Central memory CD8-positive, alpha-beta T cell (primary cell): ENCODE results near the gene OR52N4.
"Not testable (repeated sequence)": the region's sequence is repeated elsewhere in the genome, so short reads cannot be mapped to it uniquely, and the experiment has no call there.

Experiments used
- ATAC-seq: fragments of 150-1000 bp; cut with Tn5 transposase; replicated peaks from 2 replicates; pipeline ENCODE4 v1.10.0; 2022; ENCODE audit warnings: mild to moderate bottlenecking, moderate FRiP score, moderate number of reproducible peaks; ENCODE audit not compliant: poor library complexity, severe bottlenecking; ENCODE audit errors: extremely low read depth
- DNase-seq, 2 donors: peaks; one replicate each; pipeline ENCODE4 v3.0.0; 2021; ENCODE audit warnings: low spot score in 2 of 2
- H3K27ac Mint-ChIP-seq: one replicate; pipeline ENCODE4 v1.8.0; 2022; ENCODE audit warnings: low read depth, mild to moderate bottlenecking, moderate library complexity, mixed read lengths
- H3K27me3 Mint-ChIP-seq: one replicate; pipeline ENCODE4 v1.8.0; 2022; ENCODE audit warnings: mixed read lengths
- H3K36me3 Mint-ChIP-seq: one replicate; pipeline ENCODE4 v1.8.0; 2022; ENCODE audit warnings: mild to moderate bottlenecking, moderate library complexity, mixed read lengths; ENCODE audit not compliant: insufficient read depth
- H3K4me1 Mint-ChIP-seq: one replicate; pipeline ENCODE4 v1.8.0; 2022; ENCODE audit warnings: mixed read lengths
- H3K4me3 Mint-ChIP-seq: one replicate; pipeline ENCODE4 v1.8.0; 2022; ENCODE audit warnings: mild to moderate bottlenecking, moderate library complexity, mixed read lengths
- H3K9me3 Mint-ChIP-seq: one replicate; pipeline ENCODE4 v1.8.0; 2022; ENCODE audit warnings: mixed read lengths

Gene OR52N4

DNA sequence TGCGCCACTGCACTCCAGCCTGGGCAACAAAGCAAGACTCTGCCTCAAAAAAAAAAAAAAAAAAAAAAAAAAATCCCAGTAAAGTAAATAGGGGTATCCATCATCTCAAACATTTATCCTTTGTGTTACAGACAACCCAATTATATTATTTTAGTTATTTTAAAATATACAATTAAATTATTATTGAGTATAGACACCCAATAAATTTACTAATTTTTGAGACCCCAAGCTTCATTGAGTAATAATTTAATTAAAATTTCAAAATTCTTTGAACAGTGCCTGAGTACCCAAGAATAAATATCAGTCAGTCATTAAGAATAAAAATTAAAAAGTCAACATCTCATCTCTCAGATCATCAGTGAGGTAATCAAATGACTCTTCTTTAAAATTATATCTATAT is at the start of gene OR52N4:
Gene OR52N4, plus strand, starts transcription at position 301 of the 400 bp plus-strand sequence. CDS start 498 bp downstream, outside the sequence.
- no peak for DNase-seq
- no peak within 1 kb of the TSS for H3K4me3 Mint-ChIP-seq
- H3K27ac Mint-ChIP-seq: no peak within 1 kb of the TSS
- ATAC-seq: no peak
- no peaks in the 10 kb centered on the region for H3K9me3 Mint-ChIP-seq
- H3K4me1 Mint-ChIP-seq: no peaks in the 10 kb centered on the region
- H3K27me3 Mint-ChIP-seq: peaks cover 20% of the 10 kb centered on the region
- no peaks in the 10 kb centered on the region for H3K36me3 Mint-ChIP-seq

DNA sequence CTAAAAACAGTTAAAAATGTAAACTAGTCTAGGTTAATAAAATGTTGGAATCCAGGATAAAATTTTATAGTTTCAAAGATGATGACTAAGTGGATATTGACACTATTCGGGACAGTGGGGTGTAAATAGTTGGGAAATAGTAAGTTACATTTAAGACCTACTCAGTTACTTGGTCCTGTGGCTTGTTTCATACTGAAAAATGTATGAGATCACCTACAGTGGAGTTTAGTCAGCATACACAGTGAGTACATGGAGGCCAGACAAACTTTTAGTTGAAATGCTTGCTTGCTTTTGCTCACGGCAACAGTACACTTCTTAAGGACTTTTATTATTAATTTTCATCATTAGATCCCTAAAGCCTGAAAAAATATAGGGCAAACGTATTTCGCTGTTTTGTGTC is 48.4 kb upstream of the OR52N4 start:
- Mint-ChIP-seq H3K4me3 (no peak overlapping the region), H3K4me1 (peaks cover 32% of the 10 kb centered on the region), H3K9me3 (no peaks in the 10 kb centered on the region), H3K36me3 (peaks cover 70% of the 10 kb centered on the region), H3K27ac (peak overlapping the region; percentile 95), H3K27me3 (no peaks in the 10 kb centered on the region)
- DNase-seq (no peak), ATAC-seq (no peak)

DNA sequence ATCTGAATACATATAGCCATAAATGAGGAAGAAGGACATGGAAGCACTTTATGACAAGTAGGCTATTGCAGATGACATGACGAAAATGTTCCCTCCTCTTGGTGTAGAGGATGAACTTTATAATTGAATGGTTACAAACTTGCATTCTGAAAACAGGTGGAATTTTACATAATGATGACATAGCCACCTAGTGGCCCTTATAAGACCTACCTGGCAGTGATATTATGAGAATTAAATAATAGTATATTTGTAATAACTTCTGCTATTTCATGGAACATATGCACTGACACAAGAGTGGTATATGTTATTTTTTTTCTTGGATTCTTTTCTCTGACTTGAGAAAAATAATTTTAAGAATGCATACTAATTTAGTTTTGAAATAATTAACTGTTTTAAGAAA is 41.5 kb upstream of the OR52N4 start:
- no peak for DNase-seq
- Mint-ChIP-seq H3K27me3 (no peaks in the 10 kb centered on the region), H3K27ac (peak overlapping the region; percentile 59), H3K4me3 (no peak overlapping the region), H3K4me1 (peaks cover 3% of the 10 kb centered on the region), H3K36me3 (peaks cover 29% of the 10 kb centered on the region), H3K9me3 (no peaks in the 10 kb centered on the region)
- ATAC-seq: no peak

DNA sequence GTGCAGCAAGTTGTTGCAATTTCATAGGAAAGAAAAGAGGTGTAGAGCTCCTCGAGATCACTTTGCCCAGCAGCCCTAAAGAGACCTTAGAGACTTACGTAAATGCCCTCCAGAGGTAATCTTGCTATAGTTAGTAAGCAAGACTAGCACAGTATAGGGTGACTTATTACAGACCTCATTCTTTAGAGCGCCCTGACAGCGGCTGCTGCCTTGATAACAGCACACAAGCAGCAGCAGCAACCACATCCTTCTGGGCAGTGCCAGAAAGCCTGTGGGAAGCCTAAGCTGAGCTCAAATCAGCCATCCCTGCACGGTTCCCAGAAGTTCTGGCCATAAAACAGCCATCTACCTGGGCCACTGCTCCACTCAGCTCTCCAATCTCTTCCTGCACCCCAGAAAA is 40.3 kb upstream of the OR52N4 start:
- Mint-ChIP-seq H3K27ac (no peak overlapping the region), H3K4me1 (peaks cover 3% of the 10 kb centered on the region), H3K36me3 (peaks cover 19% of the 10 kb centered on the region), H3K4me3 (no peak overlapping the region), H3K9me3 (no peaks in the 10 kb centered on the region), H3K27me3 (no peaks in the 10 kb centered on the region)
- ATAC-seq: no peak
- no peak for DNase-seq

DNA sequence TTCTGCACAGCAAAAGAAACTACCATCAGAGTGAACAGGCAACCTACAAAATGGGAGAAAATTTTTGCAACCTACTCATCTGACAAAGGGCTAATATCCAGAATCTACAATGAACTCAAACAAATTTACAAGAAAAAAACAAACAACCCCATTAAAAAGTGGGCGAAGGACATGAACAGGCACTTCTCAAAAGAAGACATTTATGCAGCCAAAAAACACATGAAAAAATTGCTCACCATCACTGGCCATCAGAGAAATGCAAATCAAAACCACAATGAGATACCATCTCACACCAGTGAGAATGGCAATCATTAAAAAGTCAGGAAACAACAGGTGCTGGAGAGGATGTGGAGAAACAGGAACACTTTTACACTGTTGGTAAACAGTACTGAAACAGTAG is 37.5 kb upstream of the OR52N4 start:
- not testable (repeated sequence) for H3K4me1 Mint-ChIP-seq, H3K9me3 Mint-ChIP-seq, H3K27ac Mint-ChIP-seq, H3K27me3 Mint-ChIP-seq, H3K36me3 Mint-ChIP-seq, H3K4me3 Mint-ChIP-seq, ATAC-seq, DNase-seq

DNA sequence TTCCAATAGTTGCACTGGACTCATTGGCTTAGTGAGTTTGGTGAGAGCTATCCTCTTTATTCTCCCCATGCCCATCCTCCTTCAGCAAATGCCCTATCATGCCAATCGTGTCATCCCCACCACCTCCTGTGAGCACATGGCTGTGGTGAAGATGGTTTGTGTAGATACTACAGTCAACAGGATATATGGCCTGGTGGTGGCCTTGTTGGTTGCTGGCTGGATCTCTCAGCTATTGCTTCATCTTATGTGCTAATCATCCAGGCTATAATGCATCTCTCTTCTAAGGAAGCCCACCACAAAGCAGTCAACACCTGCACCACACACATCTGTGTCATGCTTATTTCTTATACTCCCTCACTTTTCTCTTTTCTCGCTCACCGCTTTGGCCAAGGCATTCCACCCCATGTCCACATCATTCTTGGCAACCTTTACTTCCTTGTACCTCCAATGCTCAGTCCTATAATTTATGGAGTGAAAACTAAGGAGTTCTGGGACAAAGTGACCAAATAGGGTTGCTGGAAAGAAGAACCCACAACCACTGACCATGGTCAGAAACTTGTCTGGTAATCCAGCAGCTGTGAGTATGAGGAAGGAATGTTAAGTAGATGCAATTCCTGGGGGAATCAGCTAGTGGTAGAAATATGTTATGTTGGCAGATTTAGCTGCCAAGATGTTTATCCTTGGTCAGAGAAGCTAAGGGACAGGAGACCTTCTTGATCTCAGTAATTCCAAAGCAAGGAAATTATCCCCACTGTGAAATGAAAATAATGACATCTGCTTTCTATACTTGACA is 34.1 kb upstream of the OR52N4 start:
- Mint-ChIP-seq H3K9me3 (no peaks in the 10 kb centered on the region), H3K27me3 (no peaks in the 10 kb centered on the region), H3K4me3 (no peak overlapping the region), H3K4me1 (peaks cover 6% of the 10 kb centered on the region), H3K36me3 (no peaks in the 10 kb centered on the region), H3K27ac (no peak overlapping the region)
- ATAC-seq (no peak), DNase-seq (no peak)

DNA sequence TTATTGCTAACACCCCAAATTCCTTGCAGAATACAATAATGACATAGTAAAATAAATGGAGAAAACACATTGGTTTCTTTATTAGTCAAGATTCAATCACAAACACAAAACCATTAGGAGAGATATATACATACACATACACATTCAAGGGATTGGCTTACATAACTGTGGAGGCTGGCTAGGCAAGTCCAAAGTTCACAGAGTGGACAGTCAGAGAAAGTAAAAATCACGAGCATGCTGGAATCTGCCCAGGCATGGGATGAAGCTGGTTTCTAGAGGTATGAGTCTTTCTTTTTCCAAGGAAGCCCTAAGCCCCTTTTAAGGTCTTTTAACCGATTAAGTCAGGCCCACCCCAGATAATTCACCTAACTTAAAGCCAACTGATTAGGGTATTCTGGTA is 31.4 kb upstream of the OR52N4 start:
- Mint-ChIP-seq H3K9me3 (no peaks in the 10 kb centered on the region), H3K27me3 (no peaks in the 10 kb centered on the region), H3K27ac (no peak overlapping the region), H3K4me3 (no peak overlapping the region), H3K36me3 (no peaks in the 10 kb centered on the region), H3K4me1 (peaks cover 6% of the 10 kb centered on the region)
- no peak for ATAC-seq
- no peak for DNase-seq

DNA sequence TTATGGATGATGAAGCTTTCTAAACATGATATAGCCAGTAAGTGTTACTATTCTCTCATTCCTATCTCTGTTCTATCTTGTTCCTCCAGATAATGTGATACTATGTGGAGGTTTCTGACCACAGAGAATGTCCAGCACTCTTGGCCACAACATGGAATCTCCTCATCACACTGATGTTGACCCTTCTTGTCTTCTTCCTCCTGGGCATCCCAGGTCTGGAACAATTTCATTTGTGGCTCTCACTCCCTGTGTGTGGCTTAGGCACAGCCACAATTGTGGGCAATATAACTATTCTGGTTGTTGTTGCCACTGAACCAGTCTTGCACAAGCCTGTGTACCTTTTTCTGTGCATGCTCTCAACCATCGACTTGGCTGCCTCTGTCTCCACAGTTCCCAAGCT is 27.7 kb upstream of the OR52N4 start:
- DNase-seq: no peak
- Mint-ChIP-seq H3K4me1 (no peaks in the 10 kb centered on the region), H3K4me3 (no peak overlapping the region), H3K9me3 (no peaks in the 10 kb centered on the region), H3K36me3 (no peaks in the 10 kb centered on the region), H3K27ac (no peak overlapping the region), H3K27me3 (peaks cover 12% of the 10 kb centered on the region)
- ATAC-seq: no peak

DNA sequence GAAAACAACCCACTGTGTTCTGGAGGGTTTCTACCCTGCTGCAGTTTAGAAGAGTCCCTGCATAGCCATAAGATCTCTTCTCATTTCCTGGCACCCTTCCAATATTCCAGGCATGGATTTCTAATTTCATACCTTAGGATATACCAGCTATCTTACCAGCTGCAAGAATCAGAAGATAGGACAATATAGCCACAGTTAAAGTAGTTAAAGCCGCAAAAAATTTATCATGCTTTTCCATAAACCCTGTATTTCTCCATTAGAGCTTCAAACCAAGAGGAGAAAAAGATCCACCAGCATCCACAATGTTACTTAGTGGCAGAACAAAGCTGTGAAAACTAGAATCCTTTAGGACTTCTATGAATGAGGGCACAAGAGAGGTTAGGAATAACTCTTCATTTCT is 26.4 kb upstream of the OR52N4 start:
- DNase-seq: no peak
- Mint-ChIP-seq H3K27ac (no peak overlapping the region), H3K27me3 (peaks cover 12% of the 10 kb centered on the region), H3K4me3 (no peak overlapping the region), H3K9me3 (no peaks in the 10 kb centered on the region), H3K4me1 (no peaks in the 10 kb centered on the region), H3K36me3 (no peaks in the 10 kb centered on the region)
- no peak for ATAC-seq

DNA sequence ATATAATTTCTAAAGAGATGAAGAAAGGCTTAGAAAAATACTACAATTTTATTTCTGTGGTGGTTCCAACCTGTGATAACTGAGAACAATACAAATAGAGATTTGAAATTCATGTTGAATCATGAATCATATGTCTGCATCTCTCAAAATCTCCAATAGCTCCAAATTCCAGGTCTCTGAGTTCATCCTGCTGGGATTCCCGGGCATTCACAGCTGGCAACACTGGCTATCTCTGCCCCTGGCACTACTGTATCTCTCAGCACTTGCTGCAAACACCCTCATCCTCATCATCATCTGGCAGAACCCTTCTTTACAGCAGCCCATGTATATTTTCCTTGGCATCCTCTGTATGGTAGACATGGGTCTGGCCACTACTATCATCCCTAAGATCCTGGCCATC is 17.6 kb upstream of the OR52N4 start, which contains the start of gene OR56B1:
Gene OR56B1, plus strand, starts transcription at position 53 of the 400 bp plus-strand sequence. Its CDS starts 69 bp downstream, at position 122.
- Mint-ChIP-seq H3K4me1 (no peaks in the 10 kb centered on the region), H3K36me3 (no peaks in the 10 kb centered on the region), H3K27ac (no peak within 1 kb of the TSS), H3K27me3 (peaks cover 26% of the 10 kb centered on the region), H3K4me3 (no peak within 1 kb of the TSS), H3K9me3 (peaks cover 10% of the 10 kb centered on the region)
- DNase-seq (no peak), ATAC-seq (no peak)

DNA sequence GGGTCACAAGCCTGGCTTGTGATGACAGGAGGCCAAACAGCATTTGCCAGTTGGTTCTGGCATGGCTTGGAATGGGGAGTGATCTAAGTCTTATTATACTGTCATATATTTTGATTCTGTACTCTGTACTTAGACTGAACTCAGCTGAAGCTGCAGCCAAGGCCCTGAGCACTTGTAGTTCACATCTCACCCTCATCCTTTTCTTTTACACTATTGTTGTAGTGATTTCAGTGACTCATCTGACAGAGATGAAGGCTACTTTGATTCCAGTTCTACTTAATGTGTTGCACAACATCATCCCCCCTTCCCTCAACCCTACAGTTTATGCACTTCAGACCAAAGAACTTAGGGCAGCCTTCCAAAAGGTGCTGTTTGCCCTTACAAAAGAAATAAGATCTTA is 17.0 kb upstream of the OR52N4 start:
- Mint-ChIP-seq H3K4me3 (no peak overlapping the region), H3K27me3 (peaks cover 33% of the 10 kb centered on the region), H3K36me3 (no peaks in the 10 kb centered on the region), H3K9me3 (peaks cover 17% of the 10 kb centered on the region), H3K4me1 (no peaks in the 10 kb centered on the region), H3K27ac (no peak overlapping the region)
- DNase-seq (no peak), ATAC-seq (no peak)

DNA sequence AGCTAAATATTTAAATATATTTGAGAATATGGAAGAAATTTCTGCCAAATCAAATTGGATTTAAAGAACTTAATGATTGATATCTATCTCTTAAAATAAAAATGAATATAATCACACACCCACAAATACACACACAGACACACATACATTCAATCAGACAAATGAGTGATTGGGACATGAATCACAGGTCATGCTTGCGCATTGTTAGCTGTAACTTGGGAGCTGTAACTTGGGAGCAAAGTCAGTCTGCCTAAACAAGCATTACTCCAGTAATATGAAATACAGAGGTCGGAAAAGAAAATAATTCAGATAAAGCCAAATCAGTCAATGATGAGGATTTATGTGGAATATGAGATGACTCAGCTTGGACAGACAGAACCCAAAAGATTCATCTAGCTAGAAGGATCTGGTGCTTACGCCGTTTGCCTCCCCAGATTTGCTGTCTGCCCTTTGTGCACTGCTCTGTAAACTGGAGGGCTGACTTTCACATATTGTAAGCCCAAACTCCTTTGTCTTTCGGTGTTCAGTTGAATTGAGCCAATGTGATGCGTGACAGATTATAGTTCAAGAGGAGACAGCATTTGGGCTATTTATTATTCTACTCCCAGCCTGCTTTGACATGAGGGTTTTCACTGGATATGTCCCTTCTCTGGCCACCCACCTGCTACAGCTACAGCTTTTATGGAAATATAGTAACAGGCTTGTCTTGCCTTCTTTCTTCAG is 16.2 kb upstream of the OR52N4 start:
- no peak for ATAC-seq
- H3K27me3 Mint-ChIP-seq: peaks cover 40% of the 10 kb centered on the region
- no peaks in the 10 kb centered on the region for H3K4me1 Mint-ChIP-seq
- H3K27ac Mint-ChIP-seq: no peak overlapping the region
- H3K36me3 Mint-ChIP-seq: no peaks in the 10 kb centered on the region
- H3K4me3 Mint-ChIP-seq: no peak overlapping the region
- no peak for DNase-seq
- peaks cover 19% of the 10 kb centered on the region for H3K9me3 Mint-ChIP-seq

DNA sequence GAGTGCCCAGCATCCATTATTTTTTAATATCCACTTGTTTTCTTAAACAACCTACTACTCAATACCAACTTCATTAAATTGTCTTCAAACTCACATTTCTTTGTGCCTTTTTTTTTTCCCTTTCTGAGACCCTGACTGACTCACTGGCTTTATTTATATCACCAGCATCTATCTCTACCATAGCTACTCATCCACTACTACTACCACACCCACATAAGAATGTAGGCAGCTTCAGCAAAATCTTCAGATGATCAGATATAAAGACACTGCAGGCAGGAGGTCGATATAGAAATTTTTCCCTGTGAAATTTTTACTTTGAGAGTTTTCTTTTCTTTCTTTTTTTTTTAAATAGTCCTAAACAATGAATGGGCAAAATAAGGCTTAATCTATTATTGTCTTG is 15.6 kb upstream of the OR52N4 start:
- H3K36me3 Mint-ChIP-seq: no peaks in the 10 kb centered on the region
- H3K27ac Mint-ChIP-seq: no peak overlapping the region
- H3K4me1 Mint-ChIP-seq: no peaks in the 10 kb centered on the region

More for the DNA sequence above, 15.6 kb upstream of the OR52N4 start:
- Mint-ChIP-seq H3K9me3 (peaks cover 19% of the 10 kb centered on the region), H3K27me3 (peaks cover 46% of the 10 kb centered on the region), H3K4me3 (no peak overlapping the region)
- DNase-seq: no peak
- no peak for ATAC-seq
